ENCODE results near the gene GRIA3. TPM values are rescaled to one million over a fixed set of nuclear protein-coding genes. Genes with fewer than 3 reads are reported as not detected.

The GRIA3 gene
- total RNA-seq, 1 donor from 2014 or later = 1.4 TPM

DNA sequence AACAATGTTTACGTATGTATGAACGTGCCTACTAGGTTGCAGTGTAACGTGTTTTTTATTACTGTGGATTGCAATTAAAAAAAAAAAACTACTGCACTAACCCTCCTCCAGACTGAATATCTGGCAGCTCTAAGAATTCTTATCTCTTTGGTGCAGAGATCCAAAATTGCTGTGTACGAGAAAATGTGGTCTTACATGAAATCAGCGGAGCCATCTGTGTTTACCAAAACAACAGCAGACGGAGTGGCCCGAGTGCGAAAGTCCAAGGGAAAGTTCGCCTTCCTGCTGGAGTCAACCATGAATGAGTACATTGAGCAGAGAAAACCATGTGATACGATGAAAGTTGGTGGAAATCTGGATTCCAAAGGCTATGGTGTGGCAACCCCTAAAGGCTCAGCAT is 280.6 kb downstream of the GRIA3 start:
- Mint-ChIP-seq H3K27me3 (ENCODE audit: low read depth) (no peaks in the 10 kb centered on the region), H3K4me3 (no peak overlapping the region), H3K9me3 (peaks cover 2% of the 10 kb centered on the region), H3K27ac (ENCODE audit: unreplicated experiment) (no peak overlapping the region), H3K36me3 (ENCODE audit: low read depth) (peaks cover 3% of the 10 kb centered on the region), H3K4me1 (no peaks in the 10 kb centered on the region)
- TF ChIP-seq, protein P1, sequence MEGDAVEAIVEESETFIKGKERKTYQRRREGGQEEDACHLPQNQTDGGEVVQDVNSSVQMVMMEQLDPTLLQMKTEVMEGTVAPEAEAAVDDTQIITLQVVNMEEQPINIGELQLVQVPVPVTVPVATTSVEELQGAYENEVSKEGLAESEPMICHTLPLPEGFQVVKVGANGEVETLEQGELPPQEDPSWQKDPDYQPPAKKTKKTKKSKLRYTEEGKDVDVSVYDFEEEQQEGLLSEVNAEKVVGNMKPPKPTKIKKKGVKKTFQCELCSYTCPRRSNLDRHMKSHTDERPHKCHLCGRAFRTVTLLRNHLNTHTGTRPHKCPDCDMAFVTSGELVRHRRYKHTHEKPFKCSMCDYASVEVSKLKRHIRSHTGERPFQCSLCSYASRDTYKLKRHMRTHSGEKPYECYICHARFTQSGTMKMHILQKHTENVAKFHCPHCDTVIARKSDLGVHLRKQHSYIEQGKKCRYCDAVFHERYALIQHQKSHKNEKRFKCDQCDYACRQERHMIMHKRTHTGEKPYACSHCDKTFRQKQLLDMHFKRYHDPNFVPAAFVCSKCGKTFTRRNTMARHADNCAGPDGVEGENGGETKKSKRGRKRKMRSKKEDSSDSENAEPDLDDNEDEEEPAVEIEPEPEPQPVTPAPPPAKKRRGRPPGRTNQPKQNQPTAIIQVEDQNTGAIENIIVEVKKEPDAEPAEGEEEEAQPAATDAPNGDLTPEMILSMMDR (conservative IDR thresholded peaks at IDR 0.05) = no peak
- no peak for DNase-seq (ENCODE audit: low read depth, low spot score)

DNA sequence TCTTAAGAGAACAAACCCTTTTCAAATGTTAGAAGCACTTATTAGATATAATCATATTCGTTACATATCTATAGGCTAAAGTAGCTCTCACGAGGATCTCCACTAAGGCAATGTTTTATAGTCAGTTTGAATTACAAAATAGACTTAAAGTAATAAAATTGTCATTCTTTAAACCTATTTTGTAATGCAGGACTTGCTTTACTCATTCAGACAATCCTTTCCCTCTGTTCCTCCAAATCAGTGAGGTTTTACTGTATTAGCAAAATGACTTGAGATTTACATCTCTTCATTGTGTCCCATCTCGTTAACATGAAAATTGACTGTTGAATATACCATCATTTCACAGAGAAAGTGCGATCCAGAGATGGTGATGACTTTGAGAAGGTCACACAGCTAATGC is 284.4 kb downstream of the GRIA3 start:
- H3K36me3 Mint-ChIP-seq (ENCODE audit: low read depth) = peaks cover 3% of the 10 kb centered on the region
- H3K27ac Mint-ChIP-seq (ENCODE audit: unreplicated experiment) = no peak overlapping the region
- no peak overlapping the region for H3K4me3 Mint-ChIP-seq
- peaks cover 7% of the 10 kb centered on the region for H3K9me3 Mint-ChIP-seq
- DNase-seq (ENCODE audit: low read depth, low spot score) = no peak
- TF ChIP-seq, protein P1 (conservative IDR thresholded peaks at IDR 0.05) = no peak
- no peaks in the 10 kb centered on the region for H3K27me3 Mint-ChIP-seq (ENCODE audit: low read depth)
- no peaks in the 10 kb centered on the region for H3K4me1 Mint-ChIP-seq

DNA sequence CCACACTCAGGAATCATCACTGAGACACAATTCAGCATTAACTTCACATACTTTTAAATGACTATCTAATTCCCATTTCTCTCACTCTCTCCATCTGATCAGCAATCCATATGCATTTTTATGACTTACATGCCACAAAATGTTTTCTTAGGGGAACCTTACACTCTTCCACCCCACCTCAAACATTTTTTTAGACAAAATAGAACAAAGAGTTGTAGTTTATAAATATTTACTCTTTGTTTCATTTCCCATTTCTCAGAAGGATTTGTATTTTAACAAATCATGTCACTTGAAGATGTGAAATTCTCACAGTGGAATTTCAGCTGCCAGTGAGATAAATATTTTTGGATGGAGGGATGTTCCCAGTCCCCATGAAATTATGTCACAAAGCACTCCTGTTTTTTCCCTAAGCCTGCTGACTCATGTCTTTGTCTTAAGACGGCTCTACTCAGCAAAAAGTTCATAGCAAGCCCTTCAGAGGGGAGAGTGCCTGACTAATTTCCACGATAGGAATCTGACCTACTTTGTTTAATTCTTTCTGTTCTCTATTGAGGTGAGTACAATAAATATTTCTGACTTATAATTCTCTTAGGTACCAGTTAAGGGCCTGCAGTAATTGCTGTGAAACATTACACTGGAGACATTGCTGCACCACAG is 291.1 kb downstream of the GRIA3 start:
- H3K36me3 Mint-ChIP-seq (ENCODE audit: low read depth) = no peaks in the 10 kb centered on the region
- peaks cover 4% of the 10 kb centered on the region for H3K9me3 Mint-ChIP-seq
- no peak overlapping the region for H3K27ac Mint-ChIP-seq (ENCODE audit: unreplicated experiment)
- H3K4me1 Mint-ChIP-seq = peaks cover 2% of the 10 kb centered on the region
- no peaks in the 10 kb centered on the region for H3K27me3 Mint-ChIP-seq (ENCODE audit: low read depth)
- TF ChIP-seq, protein P1 (conservative IDR thresholded peaks at IDR 0.05) = no peak
- DNase-seq (ENCODE audit: low read depth, low spot score) = no peak
- no peak overlapping the region for H3K4me3 Mint-ChIP-seq

DNA sequence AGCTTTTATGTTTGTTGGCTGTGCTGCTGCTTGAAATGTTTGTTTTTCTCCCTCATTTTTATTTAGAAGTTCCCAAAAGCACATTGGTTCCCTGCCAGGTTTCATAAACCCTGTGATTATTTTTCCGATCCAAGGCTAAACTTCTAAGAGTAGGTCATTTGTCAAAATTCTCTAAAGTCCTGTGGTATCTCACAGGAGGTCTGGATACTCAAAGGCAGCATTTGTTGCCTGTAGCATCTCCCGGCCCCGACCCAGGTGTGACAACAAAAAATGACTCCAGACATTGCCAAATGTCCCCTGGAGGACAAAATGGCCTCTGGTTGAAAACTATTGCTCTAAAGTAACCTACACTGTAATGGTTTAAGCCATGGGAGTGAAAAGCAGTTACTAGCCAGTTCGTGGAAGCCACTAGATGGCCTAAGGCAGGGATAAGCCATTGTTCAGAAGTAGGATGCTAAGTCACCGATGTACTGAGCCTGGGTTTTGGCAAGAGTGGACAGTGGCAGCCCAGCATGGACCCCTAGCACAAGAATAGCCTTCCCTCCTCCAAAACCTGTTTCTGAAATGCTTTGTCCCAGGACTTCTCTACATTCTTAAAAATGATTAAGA is 292.6 kb downstream of the GRIA3 start:
- TF ChIP-seq, protein P1 (conservative IDR thresholded peaks at IDR 0.05) = no peak
- Mint-ChIP-seq H3K9me3 (peaks cover 4% of the 10 kb centered on the region), H3K4me3 (no peak overlapping the region), H3K36me3 (ENCODE audit: low read depth) (no peaks in the 10 kb centered on the region), H3K27me3 (ENCODE audit: low read depth) (no peaks in the 10 kb centered on the region), H3K4me1 (peaks cover 9% of the 10 kb centered on the region), H3K27ac (ENCODE audit: unreplicated experiment) (no peak overlapping the region)
- DNase-seq (ENCODE audit: low read depth, low spot score) = no peak

DNA sequence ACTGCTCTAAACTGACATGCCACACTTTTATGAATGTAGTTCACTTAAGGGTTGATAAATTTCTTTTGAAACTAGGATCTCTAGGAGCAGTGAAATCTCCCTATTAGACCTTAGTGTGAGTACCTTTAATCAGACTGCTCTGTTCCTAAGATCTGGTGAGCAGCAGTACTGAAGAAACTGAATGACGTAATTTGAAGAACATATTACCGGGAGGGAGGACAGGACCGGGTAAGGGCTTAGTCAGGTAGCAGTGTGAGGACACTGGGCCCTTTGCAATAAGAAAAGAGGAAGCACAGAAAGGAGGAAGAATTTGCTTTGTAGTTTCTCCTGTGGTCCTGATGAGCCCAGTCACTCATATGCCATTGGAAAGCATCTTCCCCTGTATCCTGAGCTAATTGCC is 293.6 kb downstream of the GRIA3 start:
- H3K4me3 Mint-ChIP-seq = no peak overlapping the region
- no peaks in the 10 kb centered on the region for H3K27me3 Mint-ChIP-seq (ENCODE audit: low read depth)
- no peaks in the 10 kb centered on the region for H3K9me3 Mint-ChIP-seq
- TF ChIP-seq, protein P1 (conservative IDR thresholded peaks at IDR 0.05) = no peak
- H3K36me3 Mint-ChIP-seq (ENCODE audit: low read depth) = no peaks in the 10 kb centered on the region
- H3K4me1 Mint-ChIP-seq = peaks cover 19% of the 10 kb centered on the region
- DNase-seq (ENCODE audit: low read depth, low spot score) = no peak
- no peak overlapping the region for H3K27ac Mint-ChIP-seq (ENCODE audit: unreplicated experiment)

All from neural crest cell (in vitro differentiated cells).